ENCODE results near the gene FOXL1.
A peak's percentile ranks its signal among the peaks of the same experiment; 100 is the strongest.

The FOXL1 gene

GRCh38 chr16:86549076-86549892 lies 29.1 kb upstream of the FOXL1 start:
- Histone ChIP-seq H3K4me1 (ENCODE audit: insufficient read depth, insufficient read length) (no peaks in the 10 kb centered on the region), H3K4me3 (ENCODE audit: insufficient read length, low read depth) (no peak overlapping the region), H3K9ac (ENCODE audit: insufficient read length, low read depth) (no peak overlapping the region), H3K27me3 (ENCODE audit: insufficient read depth, insufficient read length) (no peaks in the 10 kb centered on the region), H3K36me3 (ENCODE audit: insufficient read depth, insufficient read length, low read length) (peaks cover 94% of the 10 kb centered on the region), H3K9me3 (ENCODE audit: insufficient read depth, low read length) (0 out of 2 replicates have a peak, but pooled peaks cover 5% of the 10 kb centered on the region)
- TF ChIP-seq SUZ12 (IDR thresholded peaks at IDR 0.05; ENCODE audit: extremely low read depth, insufficient read depth, insufficient read length): no peak
- TF ChIP-seq ZNF274 (IDR thresholded peaks at IDR 0.05; ENCODE audit: low read depth, low read length): no peak
- no peak for TF ChIP-seq YY1 (IDR thresholded peaks at IDR 0.05; ENCODE audit: insufficient read depth, insufficient read length)
- DNase-seq (ENCODE audit: low read depth, low spot score): no peak

GRCh38 chr16:86549893-86550190 lies 28.5 kb upstream of the FOXL1 start:
- Histone ChIP-seq H3K4me3 (ENCODE audit: insufficient read length, low read depth) (no peak overlapping the region), H3K9ac (ENCODE audit: insufficient read length, low read depth) (no peak overlapping the region), H3K4me1 (ENCODE audit: insufficient read depth, insufficient read length) (no peaks in the 10 kb centered on the region), H3K9me3 (ENCODE audit: insufficient read depth, low read length) (0 out of 2 replicates have a peak, but pooled peaks cover 5% of the 10 kb centered on the region), H3K27me3 (ENCODE audit: insufficient read depth, insufficient read length) (no peaks in the 10 kb centered on the region), H3K36me3 (ENCODE audit: insufficient read depth, insufficient read length, low read length) (peaks cover 88% of the 10 kb centered on the region)
- TF ChIP-seq SUZ12 (IDR thresholded peaks at IDR 0.05; ENCODE audit: extremely low read depth, insufficient read depth, insufficient read length) (no peak), YY1 (IDR thresholded peaks at IDR 0.05; ENCODE audit: insufficient read depth, insufficient read length) (no peak), ZNF274 (IDR thresholded peaks at IDR 0.05; ENCODE audit: low read depth, low read length) (no peak)
- DNase-seq (ENCODE audit: low read depth, low spot score): no peak

- no peak overlapping the region for H3K9ac ChIP-seq (ENCODE audit: insufficient read length, low read depth)
- no peak for TF ChIP-seq SUZ12 (IDR thresholded peaks at IDR 0.05; ENCODE audit: extremely low read depth, insufficient read depth, insufficient read length)
- DNase-seq (ENCODE audit: low read depth, low spot score): no peak
- 0 out of 2 replicates have a peak, but pooled peaks cover 5% of the 10 kb centered on the region for H3K9me3 ChIP-seq (ENCODE audit: insufficient read depth, low read length)
- no peaks in the 10 kb centered on the region for H3K27me3 ChIP-seq (ENCODE audit: insufficient read depth, insufficient read length)
- H3K36me3 ChIP-seq (ENCODE audit: insufficient read depth, insufficient read length, low read length): peaks cover 84% of the 10 kb centered on the region
- H3K4me1 ChIP-seq (ENCODE audit: insufficient read depth, insufficient read length): no peaks in the 10 kb centered on the region
- no peak overlapping the region for H3K4me3 ChIP-seq (ENCODE audit: insufficient read length, low read depth)
Measured at GRCh38 chr16:86550281-86550680, 28.1 kb upstream of the FOXL1 start.

GRCh38 chr16:86553356-86553755 lies 25.0 kb upstream of the FOXL1 start:
- no peak for TF ChIP-seq YY1 (IDR thresholded peaks at IDR 0.05; ENCODE audit: insufficient read depth, insufficient read length)
- TF ChIP-seq ZNF274 (IDR thresholded peaks at IDR 0.05; ENCODE audit: low read depth, low read length): no peak
- no peak for TF ChIP-seq SUZ12 (IDR thresholded peaks at IDR 0.05; ENCODE audit: extremely low read depth, insufficient read depth, insufficient read length)
- Histone ChIP-seq H3K9me3 (ENCODE audit: insufficient read depth, low read length) (0 out of 2 replicates have a peak, but pooled peaks cover 5% of the 10 kb centered on the region), H3K4me3 (ENCODE audit: insufficient read length, low read depth) (no peak overlapping the region), H3K4me1 (ENCODE audit: insufficient read depth, insufficient read length) (no peaks in the 10 kb centered on the region), H3K36me3 (ENCODE audit: insufficient read depth, insufficient read length, low read length) (peaks cover 53% of the 10 kb centered on the region), H3K27me3 (ENCODE audit: insufficient read depth, insufficient read length) (no peaks in the 10 kb centered on the region), H3K9ac (ENCODE audit: insufficient read length, low read depth) (no peak overlapping the region)
- DNase-seq (ENCODE audit: low read depth, low spot score): no peak

- Histone ChIP-seq H3K9ac (ENCODE audit: insufficient read length, low read depth) (peak overlapping the region; percentile 97), H3K4me3 (ENCODE audit: insufficient read length, low read depth) (peak overlapping the region; percentile 89), H3K9me3 (ENCODE audit: insufficient read depth, low read length) (0 out of 2 replicates have a peak, but pooled peaks cover 5% of the 10 kb centered on the region)
Measured at GRCh38 chr16:86554599-86554916, 23.8 kb upstream of the FOXL1 start.

GRCh38 chr16:86554917-86555703 lies 23.2 kb upstream of the FOXL1 start, which contains the start of gene MTHFSD:
TSS of gene MTHFSD (minus strand) at chr16:86555235. CDS start at chr16:86555184, 51 bp downstream.
- Histone ChIP-seq H3K4me3 (ENCODE audit: insufficient read length, low read depth) (peak within 1 kb of the TSS; percentile 89), H3K27me3 (ENCODE audit: insufficient read depth, insufficient read length) (no peaks in the 10 kb centered on the region), H3K36me3 (ENCODE audit: insufficient read depth, insufficient read length, low read length) (peaks cover 36% of the 10 kb centered on the region), H3K9ac (ENCODE audit: insufficient read length, low read depth) (peak within 1 kb of the TSS; percentile 97), H3K9me3 (ENCODE audit: insufficient read depth, low read length) (0 out of 2 replicates have a peak, but pooled peaks cover 5% of the 10 kb centered on the region), H3K4me1 (ENCODE audit: insufficient read depth, insufficient read length) (peaks cover 3% of the 10 kb centered on the region)
- no peak for TF ChIP-seq ZNF274 (IDR thresholded peaks at IDR 0.05; ENCODE audit: low read depth, low read length)
- TF ChIP-seq YY1 (IDR thresholded peaks at IDR 0.05; ENCODE audit: insufficient read depth, insufficient read length): no peak
- no peak for TF ChIP-seq SUZ12 (IDR thresholded peaks at IDR 0.05; ENCODE audit: extremely low read depth, insufficient read depth, insufficient read length)
- DNase-seq (ENCODE audit: low read depth, low spot score): peak; percentile 86

More at GRCh38 chr16:86554599-86554916, 23.8 kb upstream of the FOXL1 start:
- no peak for DNase-seq (ENCODE audit: low read depth, low spot score)
- TF ChIP-seq ZNF274 (IDR thresholded peaks at IDR 0.05; ENCODE audit: low read depth, low read length) (no peak), YY1 (IDR thresholded peaks at IDR 0.05; ENCODE audit: insufficient read depth, insufficient read length) (no peak), SUZ12 (IDR thresholded peaks at IDR 0.05; ENCODE audit: extremely low read depth, insufficient read depth, insufficient read length) (no peak)
- no peaks in the 10 kb centered on the region for H3K27me3 ChIP-seq (ENCODE audit: insufficient read depth, insufficient read length)
- H3K36me3 ChIP-seq (ENCODE audit: insufficient read depth, insufficient read length, low read length): peaks cover 42% of the 10 kb centered on the region
- peaks cover 3% of the 10 kb centered on the region for H3K4me1 ChIP-seq (ENCODE audit: insufficient read depth, insufficient read length)

- Histone ChIP-seq H3K27me3 (ENCODE audit: insufficient read depth, insufficient read length) (no peaks in the 10 kb centered on the region), H3K36me3 (ENCODE audit: insufficient read depth, insufficient read length, low read length) (peaks cover 31% of the 10 kb centered on the region), H3K9me3 (ENCODE audit: insufficient read depth, low read length) (0 out of 2 replicates have a peak, but pooled peaks cover 5% of the 10 kb centered on the region), H3K4me3 (ENCODE audit: insufficient read length, low read depth) (peak overlapping the region; percentile 89), H3K9ac (ENCODE audit: insufficient read length, low read depth) (peak overlapping the region; percentile 97), H3K4me1 (ENCODE audit: insufficient read depth, insufficient read length) (peaks cover 3% of the 10 kb centered on the region)
- no peak for DNase-seq (ENCODE audit: low read depth, low spot score)
- TF ChIP-seq YY1 (IDR thresholded peaks at IDR 0.05; ENCODE audit: insufficient read depth, insufficient read length) (no peak), SUZ12 (IDR thresholded peaks at IDR 0.05; ENCODE audit: extremely low read depth, insufficient read depth, insufficient read length) (no peak), ZNF274 (IDR thresholded peaks at IDR 0.05; ENCODE audit: low read depth, low read length) (no peak)
Measured at GRCh38 chr16:86555704-86556075, 22.7 kb upstream of the FOXL1 start.

Measured in NT2/D1 (cell line).